HTR-8/SVneo (cell line): ENCODE data around the gene VWA8.
A peak's percentile ranks its signal among the peaks of the same experiment; 100 is the strongest.
"Not testable (repeated sequence)": the region's sequence is repeated elsewhere in the genome, so short reads cannot be mapped to it uniquely, and the experiment has no call there.

ENCODE experiments used
- DNase-seq: peaks from one replicate; pipeline ENCODE4 v3.0.0; 2011; ENCODE audit warnings: low spot score, mixed read lengths; ENCODE audit not compliant: insufficient read length
- FAIRE-seq: peaks from 2 replicates; lab custom pipeline; 2011; peaks lifted over from hg19 to GRCh38; lab: Jason Lieb, UNC

The VWA8 gene

DNA sequence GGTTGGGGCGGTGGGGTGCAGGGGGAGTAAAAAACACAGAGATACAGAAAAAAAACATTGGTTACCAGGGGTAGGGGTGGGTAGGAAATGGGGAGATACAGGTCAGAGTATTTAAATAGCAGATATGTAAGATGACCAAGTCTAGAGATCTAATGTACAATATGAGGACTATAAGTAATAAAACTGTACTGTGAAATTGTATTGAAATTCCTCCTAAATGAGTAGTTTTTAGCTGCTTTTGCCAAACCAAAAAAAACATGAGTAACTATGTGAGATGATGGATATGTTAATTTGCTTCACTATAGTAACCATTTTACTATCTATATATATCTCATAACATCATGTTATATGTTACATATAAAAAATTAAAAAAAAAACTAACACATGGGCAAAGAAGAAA, 29.6 kb downstream of the VWA8 start:
- FAIRE-seq (no peak), DNase-seq (no peak)

DNA sequence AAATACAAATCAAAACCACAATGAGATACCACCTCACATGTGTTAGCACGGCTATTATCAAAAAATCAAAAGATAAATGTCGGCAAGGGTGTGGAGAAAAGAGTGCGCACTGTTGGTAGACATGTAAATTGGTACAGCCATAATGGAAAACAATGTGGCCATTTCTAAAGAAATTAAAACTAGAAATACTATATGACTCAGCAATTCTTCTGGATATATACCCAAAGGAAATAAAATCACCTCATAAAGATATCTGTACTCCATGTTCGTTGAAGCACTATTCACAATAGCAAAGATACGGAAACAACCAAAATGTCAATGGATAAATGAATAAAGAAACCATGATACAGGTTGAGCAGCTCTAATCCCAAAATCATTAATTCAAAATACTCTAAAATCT, 30.8 kb downstream of the VWA8 start:
- FAIRE-seq, result no peak

DNA sequence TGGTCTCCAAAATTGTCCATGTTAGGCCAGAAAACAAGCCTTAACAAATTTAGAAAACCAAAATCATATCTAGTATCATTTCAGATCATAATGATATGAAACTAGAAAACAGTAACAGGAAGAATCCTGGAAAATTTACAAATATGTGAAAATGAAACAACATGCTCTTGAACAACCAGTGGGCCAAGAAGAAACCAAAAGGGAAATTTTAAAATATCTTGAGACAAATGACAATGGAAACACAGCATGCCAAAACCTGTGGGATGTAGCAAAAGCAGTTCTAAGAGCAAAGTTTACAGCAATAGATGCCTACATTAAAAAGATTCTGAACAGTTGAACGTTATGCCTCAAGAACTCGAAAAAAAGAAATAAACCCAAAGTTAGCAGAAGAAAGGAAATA, 32.6 kb downstream of the VWA8 start:
- FAIRE-seq (no peak), DNase-seq (no peak)

More for the DNA sequence above, 30.8 kb downstream of the VWA8 start:
- DNase-seq, result no peak

DNA sequence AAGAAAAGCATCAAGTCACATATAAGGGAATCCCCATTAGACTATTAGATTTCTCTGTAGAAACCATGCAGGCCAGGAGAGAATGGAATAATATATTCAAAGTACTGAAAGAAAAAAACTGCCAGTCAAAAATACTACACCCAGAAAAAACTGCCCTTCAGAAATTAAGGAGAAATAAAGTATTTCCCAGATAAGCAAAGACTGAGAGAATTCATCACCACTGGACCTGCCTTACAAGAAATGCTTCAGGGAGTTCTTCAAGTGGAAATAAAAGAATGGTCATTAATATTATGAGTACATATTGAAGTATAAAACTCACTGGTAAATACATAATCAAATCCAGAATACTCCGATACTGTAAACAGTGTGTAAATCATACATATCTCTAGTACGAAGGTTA, 35.9 kb downstream of the VWA8 start:
- FAIRE-seq (no peak), DNase-seq (no peak)

DNA sequence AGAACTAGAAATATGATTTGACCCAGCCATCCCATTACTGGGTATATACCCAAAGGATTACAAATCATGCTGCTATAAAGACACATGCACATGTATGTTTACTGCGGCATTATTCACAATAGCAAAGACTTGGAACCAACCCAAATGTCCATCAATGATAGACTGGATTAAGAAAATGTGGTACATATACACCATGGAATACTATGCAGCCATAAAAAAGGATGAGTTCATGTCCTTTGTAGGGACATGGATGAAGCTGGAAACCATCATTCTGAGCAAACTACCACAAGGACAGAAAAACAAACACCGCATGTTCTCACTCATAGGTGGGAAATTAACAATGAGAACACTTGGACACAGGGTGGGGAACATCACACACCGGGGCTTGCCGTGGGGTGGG, 38.0 kb downstream of the VWA8 start:
- not testable (repeated sequence) for DNase-seq, FAIRE-seq

DNA sequence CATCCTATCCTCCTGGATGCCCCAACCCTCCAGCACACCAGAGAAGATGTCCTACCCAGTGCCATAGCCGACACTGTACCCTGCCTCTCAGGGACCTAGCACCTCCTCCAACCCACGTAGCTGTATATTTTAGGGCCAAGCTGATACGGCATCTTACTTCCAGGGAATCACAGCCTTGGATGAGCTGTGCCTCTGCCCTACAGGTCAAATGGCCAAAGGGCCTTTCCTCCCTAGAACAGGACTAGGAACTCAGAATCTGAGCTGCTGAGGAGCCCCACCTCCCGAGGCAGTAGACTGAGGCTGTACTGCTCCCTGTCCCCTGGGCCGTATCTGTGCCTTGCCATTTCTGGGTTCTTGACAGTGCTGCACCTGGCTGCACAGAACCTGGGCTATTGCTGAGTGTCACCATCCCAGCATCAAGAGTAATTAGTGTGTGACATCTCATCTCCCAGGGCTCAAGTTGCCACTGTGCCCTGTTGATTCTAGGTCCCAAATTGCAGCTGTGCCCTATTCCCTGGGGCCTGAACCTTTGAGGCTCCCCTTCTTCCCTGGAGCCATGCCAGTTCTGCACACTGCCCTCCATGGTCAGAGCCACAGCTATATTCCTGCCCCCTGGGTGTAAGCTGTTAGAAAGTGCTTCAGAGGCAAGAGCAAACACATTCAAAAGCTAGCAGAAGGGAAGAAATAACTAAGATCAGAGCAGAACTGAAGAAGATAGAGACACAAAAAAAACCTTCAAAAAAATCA, 41.0 kb downstream of the VWA8 start:
- FAIRE-seq (peak; percentile 36), DNase-seq (no peak)

DNA sequence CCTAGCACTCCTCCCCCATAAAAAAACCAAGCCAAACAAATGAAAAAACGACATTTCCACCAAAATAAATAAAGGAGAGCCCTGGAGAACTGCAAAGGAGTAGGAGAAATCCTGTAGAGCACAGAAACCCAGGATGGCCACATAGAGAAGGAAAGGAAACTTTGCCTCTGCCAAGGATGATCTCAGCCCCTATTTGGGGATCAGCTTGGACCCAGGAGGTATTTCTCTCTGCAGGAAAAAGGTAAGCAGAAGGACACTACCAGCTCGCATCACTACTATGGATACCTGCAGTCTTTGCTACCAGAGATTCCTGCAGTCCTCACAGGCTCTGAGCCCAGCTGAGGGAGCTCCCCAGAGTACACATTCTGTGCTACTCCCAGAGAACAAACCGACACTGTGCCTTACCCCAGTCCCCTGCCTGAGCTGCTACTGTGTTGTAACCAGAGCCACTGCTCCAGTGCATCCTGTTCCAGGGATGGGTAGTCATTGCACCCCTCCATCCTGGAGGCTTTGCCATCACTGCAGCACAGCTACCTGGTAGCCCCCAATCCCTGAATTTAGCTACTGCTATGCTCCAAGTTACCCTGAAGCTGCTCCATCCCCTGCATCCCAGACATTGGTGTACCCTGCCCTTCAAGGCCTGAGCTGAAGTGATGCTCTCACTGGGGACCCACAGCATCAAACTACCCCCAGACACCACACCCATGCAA, 41.7 kb downstream of the VWA8 start:
- DNase-seq (no peak), FAIRE-seq (no peak)

DNA sequence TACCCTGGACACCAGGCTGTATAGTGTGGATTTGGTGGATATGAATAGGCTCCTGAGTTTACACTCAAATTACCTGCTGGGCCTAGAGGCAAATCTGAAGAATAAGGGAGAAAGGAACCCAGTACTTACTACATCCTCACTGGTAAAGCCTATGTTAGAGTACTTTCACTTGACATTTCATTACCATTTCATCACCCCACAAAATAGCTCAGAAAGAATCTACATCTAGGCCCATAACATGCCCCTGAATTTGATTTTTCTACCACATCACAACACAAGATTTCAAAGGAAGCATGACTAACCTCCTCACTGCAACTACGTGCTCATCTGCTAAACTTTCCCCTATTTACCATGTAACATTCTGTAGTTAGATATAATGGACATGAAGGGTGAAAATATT, 43.3 kb downstream of the VWA8 start:
- DNase-seq (no peak), FAIRE-seq (no peak)

DNA sequence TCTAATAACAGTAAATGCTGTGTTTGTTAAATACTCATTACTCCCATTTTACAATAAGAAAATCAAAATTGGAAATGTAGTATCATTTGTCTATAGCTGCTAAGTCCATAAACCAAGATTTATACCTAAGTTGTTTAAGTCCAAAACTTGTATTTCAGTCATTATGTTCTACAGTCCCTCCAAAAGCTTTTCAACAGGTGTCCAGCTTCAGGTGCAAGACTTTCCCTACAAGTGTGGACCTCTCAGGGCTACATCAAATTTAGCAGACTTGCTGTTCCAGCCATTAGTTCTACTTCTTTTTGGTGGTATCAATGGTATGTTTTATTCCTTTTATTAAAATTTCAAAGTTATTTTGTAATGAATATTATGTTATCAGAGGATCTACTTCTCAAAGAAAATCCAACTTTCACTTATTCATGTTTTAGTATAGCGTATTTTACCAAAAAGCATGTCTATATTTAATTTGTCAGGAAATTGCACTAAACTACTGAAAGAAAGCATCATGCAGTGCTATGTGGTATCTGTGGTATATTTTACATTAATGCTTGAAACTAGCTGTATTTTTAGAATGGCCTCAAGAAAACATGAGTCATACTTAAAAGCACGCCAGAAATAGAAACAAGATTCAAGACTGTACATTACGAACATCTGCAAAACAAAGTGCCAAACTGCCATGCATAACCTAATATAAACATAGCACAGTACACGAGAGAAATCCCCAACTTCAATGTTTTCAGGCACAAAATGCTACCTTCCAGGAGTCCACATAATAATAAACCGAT, 44.5 kb downstream of the VWA8 start:
- DNase-seq, result peak; percentile 31
- peak; percentile 23 for FAIRE-seq

DNA sequence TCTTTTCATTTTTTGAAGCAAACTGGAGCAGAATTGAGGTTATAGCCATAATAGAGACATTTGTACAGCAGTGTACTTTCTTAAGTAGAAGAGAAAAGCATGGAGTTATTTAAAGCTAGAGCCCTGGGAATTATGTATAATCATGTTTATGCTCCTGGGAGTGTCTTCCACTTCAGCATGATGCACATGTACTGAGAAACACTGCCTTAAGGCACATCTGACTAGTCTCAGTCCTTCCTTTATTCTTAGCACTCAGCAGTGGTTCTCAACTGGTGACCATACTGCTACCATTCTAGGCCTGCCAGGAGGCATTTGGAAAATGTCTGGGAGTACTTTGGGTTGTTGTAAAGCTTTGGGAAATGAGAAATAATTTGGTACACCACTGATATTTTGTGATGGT, 45.8 kb downstream of the VWA8 start:
- no peak for DNase-seq
- FAIRE-seq, result no peak

DNA sequence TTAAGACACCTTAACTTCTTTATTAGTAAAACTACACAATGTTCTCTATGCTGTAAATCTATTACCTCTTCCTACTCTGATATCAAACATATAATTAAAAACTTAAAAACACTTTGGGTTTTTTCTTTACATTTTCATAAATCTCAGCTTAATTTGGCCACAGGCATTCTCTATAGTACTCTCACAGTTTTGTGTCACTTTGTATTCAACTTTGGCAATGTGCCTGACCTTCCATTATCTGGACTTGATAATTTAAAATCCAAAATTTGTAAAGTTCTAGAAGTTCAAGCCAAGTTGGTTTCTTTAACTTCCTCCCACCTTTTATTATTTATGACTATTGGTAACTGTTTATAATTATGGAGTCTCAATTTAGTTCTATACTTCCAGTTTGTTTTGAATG, 46.4 kb downstream of the VWA8 start:
- DNase-seq (no peak), FAIRE-seq (no peak)

DNA sequence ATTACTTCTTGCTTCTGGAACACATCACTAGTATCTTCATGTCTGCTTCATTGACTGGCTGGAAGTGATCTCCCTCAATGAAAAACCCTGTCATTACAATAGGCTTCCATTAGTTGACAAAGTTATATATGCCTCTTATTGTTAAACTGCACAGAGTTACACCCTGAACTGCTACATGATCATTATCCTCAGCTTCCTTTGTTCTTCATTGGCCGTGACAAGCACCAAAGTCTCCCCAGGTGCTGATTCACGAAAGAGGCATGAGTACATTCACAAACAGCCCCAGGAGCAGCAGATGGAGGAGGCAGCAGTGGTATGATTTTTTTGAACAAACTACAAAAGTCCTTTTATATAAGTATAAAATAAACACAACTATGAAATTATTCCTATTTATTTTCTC, 51.4 kb downstream of the VWA8 start:
- DNase-seq (no peak), FAIRE-seq (no peak)

DNA sequence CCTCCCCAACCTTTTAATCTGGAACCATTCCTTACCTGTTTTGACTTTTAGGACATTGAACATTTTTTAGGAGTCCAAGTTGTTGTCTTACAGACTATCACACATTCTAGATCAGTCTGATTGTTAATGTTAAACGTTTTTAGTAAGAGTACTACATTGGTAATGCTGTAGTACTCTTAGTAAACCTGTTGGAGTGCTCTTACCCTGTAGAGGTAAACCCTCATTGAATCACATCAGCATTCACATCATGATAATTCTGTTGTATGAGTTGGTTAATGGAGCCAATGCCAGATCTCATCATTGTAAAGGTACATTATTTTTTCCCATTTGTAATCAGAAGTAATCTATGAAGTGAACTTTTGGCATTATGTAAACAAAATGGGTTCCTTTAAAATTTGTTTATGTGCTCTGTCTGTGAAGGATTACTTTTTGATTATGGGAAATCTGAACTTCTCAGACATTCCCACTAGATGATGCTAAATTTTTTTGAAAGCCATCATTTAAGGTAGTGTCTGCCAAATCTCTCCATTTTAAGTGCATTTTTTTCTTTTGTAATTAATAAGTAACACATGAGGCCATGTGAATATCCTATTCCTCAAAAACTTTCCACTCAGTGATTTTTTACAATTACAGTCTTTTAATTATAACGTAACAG, 55.2 kb downstream of the VWA8 start:
- peak; percentile 28 for DNase-seq
- FAIRE-seq, result no peak

DNA sequence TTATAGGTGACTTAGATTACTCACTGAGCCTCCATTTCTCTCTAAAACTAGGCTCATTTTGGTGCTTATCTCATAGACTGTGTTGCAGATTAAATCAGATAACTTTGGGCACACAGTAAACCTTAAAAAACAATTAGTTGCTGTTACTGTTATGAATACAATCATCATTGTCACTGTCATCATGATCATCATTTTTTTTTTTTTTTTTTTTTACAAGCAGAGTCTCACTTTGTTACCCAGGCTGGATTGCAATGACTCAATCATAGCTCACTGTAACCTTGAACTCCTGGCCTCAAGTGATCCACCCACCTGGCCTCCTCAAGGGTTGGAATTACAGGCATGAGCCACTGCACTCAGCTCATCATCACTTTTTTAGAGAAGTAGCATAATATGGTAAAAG, 60.0 kb downstream of the VWA8 start:
- no peak for FAIRE-seq
- DNase-seq, result no peak

DNA sequence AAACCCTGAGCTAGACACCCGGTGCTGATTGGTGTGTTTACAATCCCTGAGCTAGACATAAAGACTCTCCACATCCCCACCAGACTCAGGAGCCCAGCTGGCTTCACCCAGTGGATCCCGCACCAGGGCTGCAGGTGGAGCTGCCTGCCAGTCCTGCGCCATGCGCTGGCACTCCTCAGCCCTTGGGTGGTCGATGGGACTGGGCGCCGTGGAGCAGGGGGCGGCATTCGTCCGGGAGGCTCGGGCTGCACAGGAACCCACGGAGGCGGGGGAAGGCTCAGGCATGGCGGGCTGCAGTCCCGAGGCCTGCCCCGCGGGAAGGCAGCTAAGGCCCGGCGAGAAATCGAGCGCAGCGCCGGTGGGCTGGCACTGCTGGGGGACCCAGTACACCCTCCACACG, 62.5 kb downstream of the VWA8 start:
- not testable (repeated sequence) for FAIRE-seq, DNase-seq

DNA sequence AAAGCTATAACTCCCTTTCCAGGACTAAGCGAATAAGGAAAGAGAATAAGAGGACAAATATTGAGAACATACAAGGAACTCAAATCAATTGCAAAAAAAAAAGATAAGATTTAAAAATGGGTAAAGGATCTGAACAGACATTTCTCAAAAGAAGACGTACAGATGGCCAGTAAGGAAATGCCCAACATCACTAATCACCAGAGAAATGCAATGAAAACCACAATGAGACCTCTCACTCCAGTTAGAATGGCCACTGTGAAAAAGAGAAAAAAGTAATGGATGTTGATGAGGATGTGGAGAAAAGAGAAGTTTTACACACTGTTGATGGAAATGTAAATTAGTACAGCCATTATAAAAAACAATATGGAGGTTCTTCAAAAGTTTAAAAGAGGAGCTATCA, 63.8 kb downstream of the VWA8 start:
- DNase-seq (no peak), FAIRE-seq (no peak)

DNA sequence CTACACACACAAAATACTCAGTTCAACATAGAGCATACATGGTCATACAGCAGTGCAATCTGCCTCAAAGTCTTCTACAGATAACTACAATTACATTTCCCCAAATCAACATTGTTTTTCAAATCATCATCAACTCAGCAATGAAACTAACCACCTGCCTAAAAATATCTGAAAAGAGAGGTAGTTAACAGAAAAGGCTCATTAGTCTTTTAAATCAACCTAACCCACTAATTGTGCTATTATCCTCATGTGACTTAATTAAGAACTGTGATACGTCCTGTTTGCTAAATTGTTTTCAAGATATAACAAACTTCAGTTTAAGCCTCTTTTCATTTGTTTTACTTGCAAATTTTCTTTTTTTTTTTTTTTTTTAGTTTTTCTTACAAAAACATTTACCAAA, 65.4 kb downstream of the VWA8 start:
- FAIRE-seq, result no peak
- no peak for DNase-seq

DNA sequence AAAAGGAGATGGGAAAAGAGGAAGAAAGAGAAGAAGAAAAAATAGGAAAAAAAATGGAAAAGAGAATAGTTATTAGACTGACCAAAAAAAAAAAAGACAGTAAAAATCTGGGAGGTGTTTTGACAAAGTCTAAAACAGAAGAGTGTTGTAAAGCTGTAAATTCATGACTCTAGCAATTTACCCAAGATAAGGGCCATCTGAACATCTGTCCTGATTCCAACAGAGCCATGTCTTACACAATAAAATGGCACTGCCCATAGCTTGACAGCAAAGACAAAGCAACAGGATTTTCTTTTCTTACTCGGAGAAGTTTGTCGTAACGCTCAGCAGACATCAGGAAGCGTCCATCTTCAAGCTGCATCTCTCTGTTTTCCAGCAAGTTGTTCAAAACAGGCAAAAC, 69.8 kb downstream of the VWA8 start:
- no peak for DNase-seq
- no peak for FAIRE-seq

DNA sequence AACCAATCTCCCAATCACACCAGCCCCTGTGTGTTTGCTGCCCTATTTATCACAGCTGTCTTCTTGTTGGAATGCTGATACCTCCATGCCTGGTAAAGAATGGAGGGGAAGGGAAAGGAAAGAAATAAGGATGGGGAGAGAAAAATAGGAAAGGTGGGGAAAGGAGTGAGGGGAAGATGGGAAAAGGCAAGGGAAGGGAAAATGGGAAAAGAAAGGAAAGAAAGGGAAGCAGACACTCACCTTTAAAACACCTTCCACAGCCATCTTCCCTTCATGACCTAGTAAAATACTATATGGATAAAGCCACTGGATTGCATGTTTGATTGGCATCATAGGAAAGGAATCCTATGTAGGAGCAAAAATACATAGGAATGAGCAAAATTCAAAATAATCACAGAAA, 77.8 kb downstream of the VWA8 start:
- no peak for FAIRE-seq

DNA sequence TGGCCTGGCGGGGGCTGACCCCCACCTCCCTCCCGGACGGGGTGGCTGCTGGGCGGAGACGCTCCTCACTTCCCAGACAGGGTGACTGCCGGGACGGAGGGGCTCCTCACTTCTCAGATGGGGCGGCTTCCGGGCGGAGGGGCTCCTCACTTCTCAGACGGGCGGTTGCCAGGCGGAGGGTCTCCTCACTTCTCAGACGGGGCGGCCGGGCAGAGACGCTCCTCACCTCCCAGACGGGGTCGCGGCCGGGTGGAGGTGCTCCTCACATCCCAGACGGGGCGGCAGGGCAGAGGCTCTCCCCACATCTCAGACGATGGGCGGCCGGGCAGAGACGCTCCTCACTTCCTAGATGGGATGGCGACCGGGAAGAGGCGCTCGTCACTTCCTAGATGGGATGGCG, 79.0 kb downstream of the VWA8 start:
- DNase-seq, FAIRE-seq: not testable (repeated sequence)

More for the DNA sequence above, 77.8 kb downstream of the VWA8 start:
- DNase-seq, result no peak

DNA sequence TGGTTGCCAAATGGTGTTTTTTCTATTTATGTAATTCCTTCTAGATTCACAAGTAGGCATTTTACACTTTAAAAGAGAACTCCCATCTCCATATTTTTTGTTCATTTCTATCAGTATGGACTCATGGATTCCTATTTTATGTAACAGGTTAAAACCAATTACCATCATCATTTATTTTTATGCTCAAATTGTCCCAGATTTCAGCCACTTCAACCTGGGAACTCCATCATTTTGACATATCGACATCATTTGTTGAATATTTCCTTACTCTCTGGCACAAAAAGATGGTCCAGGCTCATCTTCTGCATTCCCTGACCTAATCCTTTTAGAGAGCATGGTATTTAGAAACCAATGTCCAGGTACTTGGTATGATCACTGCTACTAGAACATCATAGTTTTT, 79.9 kb downstream of the VWA8 start:
- DNase-seq, result no peak
- no peak for FAIRE-seq
